Measurements from ENCODE around the gene SLC5A3. TPM values are rescaled to one million over a fixed set of nuclear protein-coding genes. Genes with fewer than 3 reads are reported as not detected.

The SLC5A3 gene
- total RNA-seq, 1 donor = 56.6 TPM

- DNase-seq (ENCODE audit: low read depth) = no peak
- no peak for TF ChIP-seq CTCF (IDR thresholded peaks at IDR 0.05; ENCODE audit: insufficient read depth, low read length)
Observed at GRCh38 chr21:34122047-34122446, 48.7 kb downstream of the SLC5A3 start.

More at GRCh38 chr21:34122047-34122446, 48.7 kb downstream of the SLC5A3 start:
- no peak overlapping the region for H3K4me3 ChIP-seq (ENCODE audit: low read depth, low read length)

Other genes starting within 250 kb of the SLC5A3 start
- 107 and 304 TPM in 2 replicates for gene ATP5PO, start 157.8 kb upstream of the SLC5A3 start, total RNA-seq (ENCODE audit: low replicate concordance)
- 19.5 and 78.1 TPM in 2 replicates for gene MRPS6, start within 50 bp of the SLC5A3 start, total RNA-seq (ENCODE audit: low replicate concordance)

Data from fibroblast of the aortic adventitia (primary cell).